Measurements from ENCODE around the gene ITGB4.

DNA sequence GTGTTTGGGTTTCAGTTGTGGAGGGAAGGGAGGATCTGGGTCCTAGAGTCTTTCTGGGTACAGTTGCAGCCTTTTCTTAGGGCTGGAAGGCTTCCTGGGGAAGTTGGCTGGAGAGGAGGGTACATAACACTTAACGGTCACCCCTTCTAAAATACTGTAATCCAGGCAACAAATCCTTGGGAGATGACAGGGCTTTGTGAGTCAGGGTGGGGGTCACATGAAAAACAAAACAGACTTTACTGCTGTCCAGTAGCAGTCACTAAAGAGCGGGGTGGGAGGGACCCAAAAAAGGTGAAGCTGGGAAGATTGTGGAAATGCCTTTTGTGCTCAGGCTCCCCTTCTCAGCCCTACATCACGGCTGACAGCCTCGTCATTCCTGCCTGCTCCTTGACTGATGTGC lies 47.8 kb upstream of the ITGB4 start:
- TF ChIP-seq, protein P1, sequence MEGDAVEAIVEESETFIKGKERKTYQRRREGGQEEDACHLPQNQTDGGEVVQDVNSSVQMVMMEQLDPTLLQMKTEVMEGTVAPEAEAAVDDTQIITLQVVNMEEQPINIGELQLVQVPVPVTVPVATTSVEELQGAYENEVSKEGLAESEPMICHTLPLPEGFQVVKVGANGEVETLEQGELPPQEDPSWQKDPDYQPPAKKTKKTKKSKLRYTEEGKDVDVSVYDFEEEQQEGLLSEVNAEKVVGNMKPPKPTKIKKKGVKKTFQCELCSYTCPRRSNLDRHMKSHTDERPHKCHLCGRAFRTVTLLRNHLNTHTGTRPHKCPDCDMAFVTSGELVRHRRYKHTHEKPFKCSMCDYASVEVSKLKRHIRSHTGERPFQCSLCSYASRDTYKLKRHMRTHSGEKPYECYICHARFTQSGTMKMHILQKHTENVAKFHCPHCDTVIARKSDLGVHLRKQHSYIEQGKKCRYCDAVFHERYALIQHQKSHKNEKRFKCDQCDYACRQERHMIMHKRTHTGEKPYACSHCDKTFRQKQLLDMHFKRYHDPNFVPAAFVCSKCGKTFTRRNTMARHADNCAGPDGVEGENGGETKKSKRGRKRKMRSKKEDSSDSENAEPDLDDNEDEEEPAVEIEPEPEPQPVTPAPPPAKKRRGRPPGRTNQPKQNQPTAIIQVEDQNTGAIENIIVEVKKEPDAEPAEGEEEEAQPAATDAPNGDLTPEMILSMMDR (IDR thresholded peaks at IDR 0.05; ENCODE audit: borderline replicate concordance, extremely low read depth, low read length, poor library complexity, severe bottlenecking): no peak
- no peak for TF ChIP-seq EZH2 (IDR thresholded peaks at IDR 0.05; ENCODE audit: borderline replicate concordance, low read depth, low read length, severe bottlenecking)
